Stimulated activated naive CD8-positive, alpha-beta T cell treated with anti-CD3 and anti-CD28 coated beads, Interleukin-15, Interleukin-2, amounts not matched to agents 100 ng/mL and 50 ng/mL, for 24 hours (primary cell): Measurements from ENCODE around the gene PNLIPRP1.

Source experiments
- H3K27ac Mint-ChIP-seq: one replicate; pipeline ENCODE4 v1.8.0; 2021; ENCODE audit warnings: mild to moderate bottlenecking, mixed read lengths
- H3K27me3 Mint-ChIP-seq: one replicate; pipeline ENCODE4 v1.8.0; 2021; ENCODE audit warnings: mixed read lengths
- H3K36me3 Mint-ChIP-seq: one replicate; pipeline ENCODE4 v1.8.0; 2021; ENCODE audit warnings: low read depth, mixed read lengths
- H3K4me1 Mint-ChIP-seq: one replicate; pipeline ENCODE4 v1.8.0; 2021; ENCODE audit warnings: low read depth, mixed read lengths
- H3K4me3 Mint-ChIP-seq: one replicate; pipeline ENCODE4 v1.8.0; 2021; ENCODE audit warnings: mild to moderate bottlenecking, mixed read lengths
- H3K9me3 Mint-ChIP-seq: one replicate; pipeline ENCODE4 v1.8.0; 2021; ENCODE audit warnings: mixed read lengths

The PNLIPRP1 gene

GRCh38 chr10:116590590-116591444, at the start of gene PNLIPRP1:
Gene PNLIPRP1 (plus strand): TSS chr10:116590959. CDS start chr10:116591130, 171 bp downstream.
- Mint-ChIP-seq H3K9me3 (no peaks in the 10 kb centered on the region), H3K27ac (no peak within 1 kb of the TSS), H3K36me3 (no peaks in the 10 kb centered on the region), H3K4me3 (no peak within 1 kb of the TSS), H3K4me1 (no peaks in the 10 kb centered on the region), H3K27me3 (peaks cover 3% of the 10 kb centered on the region)

- Mint-ChIP-seq H3K4me3 (no peak overlapping the region), H3K27ac (no peak overlapping the region), H3K9me3 (peaks cover 5% of the 10 kb centered on the region), H3K27me3 (peaks cover 10% of the 10 kb centered on the region), H3K4me1 (no peaks in the 10 kb centered on the region), H3K36me3 (no peaks in the 10 kb centered on the region)
These were observed 48.6 kb upstream of the PNLIPRP1 start for GRCh38 chr10:116542007-116542677.

- Mint-ChIP-seq H3K36me3 (no peaks in the 10 kb centered on the region), H3K27me3 (peaks cover 4% of the 10 kb centered on the region), H3K4me1 (no peaks in the 10 kb centered on the region), H3K4me3 (no peak overlapping the region), H3K27ac (no peak overlapping the region), H3K9me3 (no peaks in the 10 kb centered on the region)
These were observed 45.6 kb upstream of the PNLIPRP1 start for GRCh38 chr10:116545122-116545521.

GRCh38 chr10:116545756-116546155, 45.0 kb upstream of the PNLIPRP1 start, which contains the start of gene PNLIP:
Gene PNLIP (plus strand): TSS chr10:116545931. CDS start chr10:116546093, 162 bp downstream.
- no peaks in the 10 kb centered on the region for H3K4me1 Mint-ChIP-seq

GRCh38 chr10:116548301-116548700, 42.5 kb upstream of the PNLIPRP1 start:
- Mint-ChIP-seq H3K27me3 (peaks cover 4% of the 10 kb centered on the region), H3K27ac (no peak overlapping the region), H3K4me1 (no peaks in the 10 kb centered on the region), H3K4me3 (no peak overlapping the region), H3K36me3 (no peaks in the 10 kb centered on the region), H3K9me3 (no peaks in the 10 kb centered on the region)

More at GRCh38 chr10:116545756-116546155, 45.0 kb upstream of the PNLIPRP1 start, which contains the start of gene PNLIP:
- H3K27me3 Mint-ChIP-seq: peaks cover 4% of the 10 kb centered on the region
- H3K4me3 Mint-ChIP-seq: no peak within 1 kb of the TSS
- no peaks in the 10 kb centered on the region for H3K36me3 Mint-ChIP-seq
- H3K27ac Mint-ChIP-seq: no peak within 1 kb of the TSS
- H3K9me3 Mint-ChIP-seq: no peaks in the 10 kb centered on the region

- H3K36me3 Mint-ChIP-seq: no peaks in the 10 kb centered on the region
- no peak overlapping the region for H3K27ac Mint-ChIP-seq
- H3K4me3 Mint-ChIP-seq: no peak overlapping the region
- no peaks in the 10 kb centered on the region for H3K9me3 Mint-ChIP-seq
- H3K4me1 Mint-ChIP-seq: no peaks in the 10 kb centered on the region
- no peaks in the 10 kb centered on the region for H3K27me3 Mint-ChIP-seq
These were observed 37.3 kb upstream of the PNLIPRP1 start for GRCh38 chr10:116553378-116553980.

GRCh38 chr10:116554628-116555027, 36.1 kb upstream of the PNLIPRP1 start:
- H3K36me3 Mint-ChIP-seq: no peaks in the 10 kb centered on the region
- no peak overlapping the region for H3K27ac Mint-ChIP-seq
- H3K27me3 Mint-ChIP-seq: no peaks in the 10 kb centered on the region
- no peaks in the 10 kb centered on the region for H3K9me3 Mint-ChIP-seq
- no peak overlapping the region for H3K4me3 Mint-ChIP-seq
- no peaks in the 10 kb centered on the region for H3K4me1 Mint-ChIP-seq

GRCh38 chr10:116555880-116556279, 34.9 kb upstream of the PNLIPRP1 start:
- H3K27ac Mint-ChIP-seq: no peak overlapping the region
- no peaks in the 10 kb centered on the region for H3K4me1 Mint-ChIP-seq
- no peak overlapping the region for H3K4me3 Mint-ChIP-seq
- no peaks in the 10 kb centered on the region for H3K36me3 Mint-ChIP-seq
- H3K27me3 Mint-ChIP-seq: no peaks in the 10 kb centered on the region
- H3K9me3 Mint-ChIP-seq: no peaks in the 10 kb centered on the region

GRCh38 chr10:116557305-116557880, 33.4 kb upstream of the PNLIPRP1 start:
- Mint-ChIP-seq H3K4me1 (no peaks in the 10 kb centered on the region), H3K27ac (no peak overlapping the region), H3K4me3 (no peak overlapping the region), H3K27me3 (no peaks in the 10 kb centered on the region), H3K9me3 (no peaks in the 10 kb centered on the region), H3K36me3 (no peaks in the 10 kb centered on the region)

GRCh38 chr10:116565534-116565933, 25.2 kb upstream of the PNLIPRP1 start:
- Mint-ChIP-seq H3K4me1 (no peaks in the 10 kb centered on the region), H3K9me3 (no peaks in the 10 kb centered on the region), H3K27me3 (peaks cover 15% of the 10 kb centered on the region), H3K4me3 (no peak overlapping the region), H3K36me3 (no peaks in the 10 kb centered on the region), H3K27ac (no peak overlapping the region)

GRCh38 chr10:116566932-116567331, 23.8 kb upstream of the PNLIPRP1 start:
- Mint-ChIP-seq H3K36me3 (no peaks in the 10 kb centered on the region), H3K4me1 (no peaks in the 10 kb centered on the region), H3K9me3 (peaks cover 4% of the 10 kb centered on the region), H3K27ac (no peak overlapping the region), H3K27me3 (peaks cover 15% of the 10 kb centered on the region), H3K4me3 (no peak overlapping the region)

GRCh38 chr10:116567335-116567734, 23.4 kb upstream of the PNLIPRP1 start:
- H3K4me1 Mint-ChIP-seq: no peaks in the 10 kb centered on the region
- no peak overlapping the region for H3K27ac Mint-ChIP-seq
- peaks cover 15% of the 10 kb centered on the region for H3K27me3 Mint-ChIP-seq
- no peak overlapping the region for H3K4me3 Mint-ChIP-seq
- no peaks in the 10 kb centered on the region for H3K36me3 Mint-ChIP-seq
- peaks cover 6% of the 10 kb centered on the region for H3K9me3 Mint-ChIP-seq

GRCh38 chr10:116574797-116575196, 16.0 kb upstream of the PNLIPRP1 start:
- Mint-ChIP-seq H3K9me3 (peaks cover 6% of the 10 kb centered on the region), H3K36me3 (no peaks in the 10 kb centered on the region), H3K4me3 (no peak overlapping the region), H3K27ac (no peak overlapping the region), H3K4me1 (no peaks in the 10 kb centered on the region), H3K27me3 (peaks cover 5% of the 10 kb centered on the region)

GRCh38 chr10:116587878-116588591, 2.7 kb upstream of the PNLIPRP1 start:
- H3K27ac Mint-ChIP-seq: no peak overlapping the region
- H3K36me3 Mint-ChIP-seq: no peaks in the 10 kb centered on the region
- H3K9me3 Mint-ChIP-seq: no peaks in the 10 kb centered on the region
- H3K4me3 Mint-ChIP-seq: no peak overlapping the region
- no peaks in the 10 kb centered on the region for H3K4me1 Mint-ChIP-seq
- H3K27me3 Mint-ChIP-seq: peaks cover 3% of the 10 kb centered on the region
